H9 (cell line): ENCODE results near the gene TFG. TPM values are rescaled to one million over a fixed set of nuclear protein-coding genes. Genes with fewer than 3 reads are reported as not detected.

Experiments
- DNase-seq: peaks from one replicate; pipeline ENCODE4 v3.0.0-alpha.2; 2017
- H2AFZ ChIP-seq: one replicate; pipeline ENCODE4 v1.6.1; 2013; ENCODE audit warnings: mild to moderate bottlenecking, low read length, control low read depth, moderate library complexity
- H2AK5ac ChIP-seq: 2 replicates; pipeline ENCODE4 v1.6.1; 2013; ENCODE audit warnings: low read length, control low read depth, mixed read lengths; ENCODE audit not compliant: insufficient read length
- H2BK120ac ChIP-seq: one replicate; pipeline ENCODE4 v1.6.1; 2013; ENCODE audit warnings: low read depth, mild to moderate bottlenecking, low read length, control low read depth, inconsistent platforms; ENCODE audit not compliant: poor library complexity, severe bottlenecking
- H2BK12ac ChIP-seq: 2 replicates; pipeline ENCODE4 v1.6.1; 2013; ENCODE audit warnings: low read length, control low read depth, mixed read lengths, low read depth; ENCODE audit not compliant: insufficient read length
- H2BK15ac ChIP-seq: 2 replicates; pipeline ENCODE4 v1.6.1; 2013; ENCODE audit warnings: low read depth, low read length, control low read depth
- H2BK20ac ChIP-seq: one replicate; pipeline ENCODE4 v1.6.1; 2013; ENCODE audit warnings: low read depth, mild to moderate bottlenecking, low read length, control low read depth, inconsistent platforms; ENCODE audit not compliant: poor library complexity, severe bottlenecking
- H2BK5ac ChIP-seq: 2 replicates; pipeline ENCODE4 v1.6.1; 2013; ENCODE audit warnings: low read length, control low read depth, mixed read lengths; ENCODE audit not compliant: insufficient read length
- H3K14ac ChIP-seq: 2 replicates; pipeline ENCODE4 v1.6.1; 2013; ENCODE audit warnings: low read length, control low read depth; ENCODE audit not compliant: insufficient read depth
- H3K18ac ChIP-seq: 2 replicates; pipeline ENCODE4 v1.6.1; 2013; ENCODE audit warnings: low read depth, mild to moderate bottlenecking, mixed read lengths, low read length, control low read depth; ENCODE audit not compliant: insufficient read length
- H3K23ac ChIP-seq: 2 replicates; pipeline ENCODE4 v1.6.1; 2013; ENCODE audit warnings: low read length, control low read depth, mixed read lengths, low read depth; ENCODE audit not compliant: insufficient read length
- H3K23me2 ChIP-seq: 2 replicates; pipeline ENCODE4 v1.6.1; 2013; ENCODE audit warnings: low read depth, mild to moderate bottlenecking, mixed read lengths, low read length, control low read depth; ENCODE audit not compliant: insufficient read length, poor library complexity, severe bottlenecking
- H3K27ac ChIP-seq: 2 replicates; pipeline ENCODE4 v1.5.1; 2013; ENCODE audit warnings: low read length, control low read depth, mixed read lengths, low read depth; ENCODE audit not compliant: insufficient read length
- H3K27me3 ChIP-seq: 2 replicates; pipeline ENCODE4 v1.6.1; 2013; ENCODE audit warnings: low read length, control low read depth, inconsistent platforms; ENCODE audit not compliant: insufficient read depth
- H3K4ac ChIP-seq: 2 replicates; pipeline ENCODE4 v1.6.1; 2013; ENCODE audit warnings: low read depth, mild to moderate bottlenecking, control low read depth, inconsistent platforms, low read length, moderate library complexity
- H3K4me1 ChIP-seq: 2 replicates; pipeline ENCODE4 v1.6.1; 2013; ENCODE audit warnings: low read length, control low read depth, inconsistent platforms; ENCODE audit not compliant: insufficient read depth
- H3K4me2 ChIP-seq: 2 replicates; pipeline ENCODE4 v1.6.1; 2013; ENCODE audit warnings: low read length, control low read depth, mixed read lengths; ENCODE audit not compliant: insufficient read length, insufficient read depth
- H3K56ac ChIP-seq: 2 replicates; pipeline ENCODE4 v1.6.1; 2013; ENCODE audit warnings: low read depth, mild to moderate bottlenecking, mixed read lengths, low read length, control low read depth; ENCODE audit not compliant: insufficient read length
- H3K79me1 ChIP-seq: 2 replicates; pipeline ENCODE4 v1.6.1; 2013; ENCODE audit warnings: low read depth, mild to moderate bottlenecking, moderate library complexity, low read length, control low read depth, inconsistent platforms; ENCODE audit not compliant: insufficient read depth, poor library complexity, severe bottlenecking
- H3K79me2 ChIP-seq: 2 replicates; pipeline ENCODE4 v1.6.1; 2013; ENCODE audit warnings: low read length, control low read depth, inconsistent platforms; ENCODE audit not compliant: insufficient read depth
- H3K9ac ChIP-seq: 2 replicates; pipeline ENCODE4 v1.6.1; 2013; ENCODE audit warnings: low read length, control low read depth, mixed read lengths; ENCODE audit not compliant: insufficient read length; ENCODE audit errors: extremely low read depth
- H3K9me3 ChIP-seq: one replicate; pipeline ENCODE4 v1.6.1; 2013; ENCODE audit warnings: low read depth, low read length, inconsistent platforms; ENCODE audit not compliant: control insufficient read depth
- H3T11ph ChIP-seq: one replicate; pipeline ENCODE4 v1.6.1; 2013; ENCODE audit warnings: mild to moderate bottlenecking, low read length, control low read depth, inconsistent platforms
- H4K20me1 ChIP-seq: one replicate; pipeline ENCODE4 v1.6.1; 2013; ENCODE audit not compliant: control insufficient read depth, insufficient read length, insufficient read depth
- H4K5ac ChIP-seq: 2 replicates; pipeline ENCODE4 v1.6.1; 2013; ENCODE audit warnings: low read depth, mild to moderate bottlenecking, mixed read lengths, low read length, control low read depth; ENCODE audit not compliant: insufficient read length
- H4K8ac ChIP-seq: replicated peaks from 2 replicates; pipeline ENCODE4 v1.6.1; 2013; ENCODE audit warnings: low read length, control low read depth, mixed read lengths, low read depth; ENCODE audit not compliant: insufficient read length
- H4K91ac ChIP-seq: 2 replicates; pipeline ENCODE4 v1.6.1; 2013; ENCODE audit warnings: low read depth, mild to moderate bottlenecking, moderate library complexity, mixed read lengths, low read length, control low read depth; ENCODE audit not compliant: insufficient read length
- H3K27ac Mint-ChIP-seq, 3 experiments: 2 replicates in 2 of 3; 3 replicates in 1 of 3; pipeline ENCODE4 v1.8.0; 2020 to 2021; ENCODE audit warnings: mixed read lengths in 3 of 3, mild to moderate bottlenecking in 1 of 3, moderate library complexity in 1 of 3
- H3K27me3 Mint-ChIP-seq: 2 replicates; pipeline ENCODE4 v1.8.0; 2021; ENCODE audit warnings: low read depth, mild to moderate bottlenecking, moderate library complexity, mixed read lengths
- H3K36me3 Mint-ChIP-seq, 3 experiments: 2 replicates in 2 of 3; 3 replicates in 1 of 3; pipeline ENCODE4 v1.8.0; 2020 to 2021; ENCODE audit warnings: low read depth in 3 of 3, mixed read lengths in 3 of 3; ENCODE audit not compliant: insufficient read depth in 1 of 3
- H3K4me1 Mint-ChIP-seq, 2 experiments: 2 replicates each; pipeline ENCODE4 v1.8.0; 2020; ENCODE audit warnings: mixed read lengths in 2 of 2
- H3K4me3 Mint-ChIP-seq, 2 experiments: 2 replicates in 1 of 2; 3 replicates in 1 of 2; pipeline ENCODE4 v1.8.0; 2020 to 2021; ENCODE audit warnings: mild to moderate bottlenecking in 2 of 2, mixed read lengths in 2 of 2, moderate library complexity in 1 of 2
- H3K9me3 Mint-ChIP-seq, 2 experiments: 2 replicates in 1 of 2; 3 replicates in 1 of 2; pipeline ENCODE4 v1.8.0; 2020; ENCODE audit warnings: mild to moderate bottlenecking in 2 of 2, mixed read lengths in 2 of 2, moderate library complexity in 1 of 2
- total RNA-seq: library from RNA; stranded (reverse); gene quantifications from 2 replicates; pipeline ENCODE4 v1.2.1, GENCODE V29; 2021
- TF ChIP-seq, protein P1 (sequence below): fragments of 200-600 bp; sonication (generic); conservative IDR thresholded peaks from 3 replicates; pipeline ENCODE4 v1.8.0; 2021; ENCODE audit warnings: antibody characterized with exemption, mild to moderate bottlenecking

Gene TFG
- total RNA-seq, 1 experiment from 2014 or later = 80.7 TPM

DNA sequence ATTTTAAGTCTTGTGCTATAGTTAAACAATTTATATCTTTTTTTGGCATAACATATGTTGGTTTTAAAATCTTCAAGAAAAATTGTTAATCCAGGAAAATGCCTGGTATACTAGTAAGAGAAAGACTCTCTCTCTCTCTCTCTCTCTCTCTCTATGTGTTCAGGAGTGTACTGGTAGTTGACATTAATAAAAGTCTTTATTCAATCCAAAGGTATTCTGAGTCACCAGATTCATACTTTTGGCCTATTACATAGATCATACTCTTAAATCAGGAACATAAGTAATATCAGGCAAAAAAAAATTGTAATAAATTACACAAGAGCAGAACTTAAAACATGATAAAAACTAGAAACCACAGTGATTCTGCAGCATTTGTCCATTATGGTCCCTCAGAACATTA lies 70.2 kb downstream of the TFG start:
- H3K56ac ChIP-seq = no peak overlapping the region
- Mint-ChIP-seq H3K36me3 (no peaks in the 10 kb centered on the region), H3K4me1 (0 out of 4 replicates have a peak, but pooled peaks cover 0 to 2% of the 10 kb centered on the region in 2 experiments), H3K27me3 (no peaks in the 10 kb centered on the region), H3K27ac (no peak overlapping the region), H3K9me3 (peaks cover under 1 to 1% of the 10 kb centered on the region in 2 experiments; a peak in 1 of 5 replicates), H3K4me3 (no peak overlapping the region)
- H3K27ac ChIP-seq = no peak overlapping the region
- no peak overlapping the region for H2AFZ ChIP-seq
- no peaks in the 10 kb centered on the region for H3K4me1 ChIP-seq
- TF ChIP-seq, protein P1, sequence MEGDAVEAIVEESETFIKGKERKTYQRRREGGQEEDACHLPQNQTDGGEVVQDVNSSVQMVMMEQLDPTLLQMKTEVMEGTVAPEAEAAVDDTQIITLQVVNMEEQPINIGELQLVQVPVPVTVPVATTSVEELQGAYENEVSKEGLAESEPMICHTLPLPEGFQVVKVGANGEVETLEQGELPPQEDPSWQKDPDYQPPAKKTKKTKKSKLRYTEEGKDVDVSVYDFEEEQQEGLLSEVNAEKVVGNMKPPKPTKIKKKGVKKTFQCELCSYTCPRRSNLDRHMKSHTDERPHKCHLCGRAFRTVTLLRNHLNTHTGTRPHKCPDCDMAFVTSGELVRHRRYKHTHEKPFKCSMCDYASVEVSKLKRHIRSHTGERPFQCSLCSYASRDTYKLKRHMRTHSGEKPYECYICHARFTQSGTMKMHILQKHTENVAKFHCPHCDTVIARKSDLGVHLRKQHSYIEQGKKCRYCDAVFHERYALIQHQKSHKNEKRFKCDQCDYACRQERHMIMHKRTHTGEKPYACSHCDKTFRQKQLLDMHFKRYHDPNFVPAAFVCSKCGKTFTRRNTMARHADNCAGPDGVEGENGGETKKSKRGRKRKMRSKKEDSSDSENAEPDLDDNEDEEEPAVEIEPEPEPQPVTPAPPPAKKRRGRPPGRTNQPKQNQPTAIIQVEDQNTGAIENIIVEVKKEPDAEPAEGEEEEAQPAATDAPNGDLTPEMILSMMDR = no peak
- H2BK20ac ChIP-seq = no peak overlapping the region
- DNase-seq = no peak
- H4K8ac ChIP-seq = no peak overlapping the region
- H3K23ac ChIP-seq = no peak overlapping the region
- no peak overlapping the region for H2AK5ac ChIP-seq
- no peak overlapping the region for H3T11ph ChIP-seq
- H3K27me3 ChIP-seq = no peaks in the 10 kb centered on the region
- H3K79me1 ChIP-seq = no peaks in the 10 kb centered on the region
- no peak overlapping the region for H3K4ac ChIP-seq
- H4K91ac ChIP-seq = no peak overlapping the region
- H3K18ac ChIP-seq = no peak overlapping the region
- no peaks in the 10 kb centered on the region for H3K23me2 ChIP-seq
- no peak overlapping the region for H2BK15ac ChIP-seq
- no peak overlapping the region for H3K4me2 ChIP-seq
- no peak overlapping the region for H4K5ac ChIP-seq
- H2BK5ac ChIP-seq = no peak overlapping the region
- H2BK12ac ChIP-seq = no peak overlapping the region
- no peaks in the 10 kb centered on the region for H3K9me3 ChIP-seq
- H3K14ac ChIP-seq = no peak overlapping the region
- no peaks in the 10 kb centered on the region for H4K20me1 ChIP-seq
- H3K9ac ChIP-seq = no peak overlapping the region
- H3K79me2 ChIP-seq = no peaks in the 10 kb centered on the region
- H2BK120ac ChIP-seq = no peak overlapping the region
